ENCODE results near the gene ZDHHC16. TPM values are rescaled to one million over a fixed set of nuclear protein-coding genes. Genes with fewer than 3 reads are reported as not detected.
A peak's percentile ranks its signal among the peaks of the same experiment; 100 is the strongest.
"Not testable (repeated sequence)": the region's sequence is repeated elsewhere in the genome, so short reads cannot be mapped to it uniquely, and the experiment has no call there.

ZDHHC16 gene
- total RNA-seq, 1 donor from 2014 or later = 64.9 TPM

- H3K4me1 Mint-ChIP-seq (ENCODE audit: low read depth) = no peaks in the 10 kb centered on the region
- no peak overlapping the region for H3K27ac Mint-ChIP-seq
- peaks cover 17% of the 10 kb centered on the region for H3K36me3 Mint-ChIP-seq (ENCODE audit: insufficient read depth)
- TF ChIP-seq CTCF (IDR thresholded peaks at IDR 0.05; ENCODE audit: unreplicated experiment) = no peak
- H3K27me3 Mint-ChIP-seq = no peaks in the 10 kb centered on the region
- no peaks in the 10 kb centered on the region for H3K9me3 Mint-ChIP-seq (ENCODE audit: low read depth)
- no peak for DNase-seq (ENCODE audit: low spot score, unreplicated experiment)
- no peak overlapping the region for H3K4me3 Mint-ChIP-seq (ENCODE audit: low read depth)
Observed at GRCh38 chr10:97475936-97476594, 30.1 kb downstream of the ZDHHC16 start.

GRCh38 chr10:97479410-97479809, 33.4 kb downstream of the ZDHHC16 start:
- H3K4me1 Mint-ChIP-seq (ENCODE audit: low read depth); H3K9me3 Mint-ChIP-seq (ENCODE audit: low read depth); DNase-seq (ENCODE audit: low spot score, unreplicated experiment); H3K4me3 Mint-ChIP-seq (ENCODE audit: low read depth); H3K27me3 Mint-ChIP-seq: not testable (repeated sequence)
- peaks cover 13% of the 10 kb centered on the region for H3K36me3 Mint-ChIP-seq (ENCODE audit: insufficient read depth)
- H3K27ac Mint-ChIP-seq = peak overlapping the region; percentile 69

GRCh38 chr10:97479939-97480338, 34.0 kb downstream of the ZDHHC16 start:
- no peak overlapping the region for H3K27ac Mint-ChIP-seq
- no peak overlapping the region for H3K4me3 Mint-ChIP-seq (ENCODE audit: low read depth)
- no peaks in the 10 kb centered on the region for H3K4me1 Mint-ChIP-seq (ENCODE audit: low read depth)
- H3K36me3 Mint-ChIP-seq (ENCODE audit: insufficient read depth) = peaks cover 11% of the 10 kb centered on the region
- no peak for TF ChIP-seq CTCF (IDR thresholded peaks at IDR 0.05; ENCODE audit: unreplicated experiment)
- no peak for DNase-seq (ENCODE audit: low spot score, unreplicated experiment)
- no peaks in the 10 kb centered on the region for H3K27me3 Mint-ChIP-seq
- no peaks in the 10 kb centered on the region for H3K9me3 Mint-ChIP-seq (ENCODE audit: low read depth)

GRCh38 chr10:97481071-97481470, 35.1 kb downstream of the ZDHHC16 start:
- no peaks in the 10 kb centered on the region for H3K27me3 Mint-ChIP-seq
- no peak overlapping the region for H3K27ac Mint-ChIP-seq
- peaks cover 5% of the 10 kb centered on the region for H3K36me3 Mint-ChIP-seq (ENCODE audit: insufficient read depth)
- no peaks in the 10 kb centered on the region for H3K9me3 Mint-ChIP-seq (ENCODE audit: low read depth)
- no peak for TF ChIP-seq CTCF (IDR thresholded peaks at IDR 0.05; ENCODE audit: unreplicated experiment)
- no peak overlapping the region for H3K4me3 Mint-ChIP-seq (ENCODE audit: low read depth)
- no peak for DNase-seq (ENCODE audit: low spot score, unreplicated experiment)
- peaks cover 5% of the 10 kb centered on the region for H3K4me1 Mint-ChIP-seq (ENCODE audit: low read depth)

GRCh38 chr10:97482381-97482780, 36.4 kb downstream of the ZDHHC16 start:
- H3K27me3 Mint-ChIP-seq = no peaks in the 10 kb centered on the region
- peaks cover 5% of the 10 kb centered on the region for H3K36me3 Mint-ChIP-seq (ENCODE audit: insufficient read depth)
- no peaks in the 10 kb centered on the region for H3K9me3 Mint-ChIP-seq (ENCODE audit: low read depth)
- H3K27ac Mint-ChIP-seq = no peak overlapping the region
- peaks cover 5% of the 10 kb centered on the region for H3K4me1 Mint-ChIP-seq (ENCODE audit: low read depth)
- DNase-seq (ENCODE audit: low spot score, unreplicated experiment) = no peak
- H3K4me3 Mint-ChIP-seq (ENCODE audit: low read depth) = no peak overlapping the region
- TF ChIP-seq CTCF (IDR thresholded peaks at IDR 0.05; ENCODE audit: unreplicated experiment) = no peak

- Mint-ChIP-seq H3K4me1 (ENCODE audit: low read depth) (peaks cover 5% of the 10 kb centered on the region), H3K9me3 (ENCODE audit: low read depth) (no peaks in the 10 kb centered on the region), H3K27me3 (no peaks in the 10 kb centered on the region), H3K27ac (no peak overlapping the region), H3K36me3 (ENCODE audit: insufficient read depth) (peaks cover 5% of the 10 kb centered on the region), H3K4me3 (ENCODE audit: low read depth) (no peak overlapping the region)
- no peak for TF ChIP-seq CTCF (IDR thresholded peaks at IDR 0.05; ENCODE audit: unreplicated experiment)
- DNase-seq (ENCODE audit: low spot score, unreplicated experiment) = no peak
Observed at GRCh38 chr10:97483506-97483905, 37.5 kb downstream of the ZDHHC16 start.
